ENCODE measurements around the gene EVL.

Gene EVL

DNA sequence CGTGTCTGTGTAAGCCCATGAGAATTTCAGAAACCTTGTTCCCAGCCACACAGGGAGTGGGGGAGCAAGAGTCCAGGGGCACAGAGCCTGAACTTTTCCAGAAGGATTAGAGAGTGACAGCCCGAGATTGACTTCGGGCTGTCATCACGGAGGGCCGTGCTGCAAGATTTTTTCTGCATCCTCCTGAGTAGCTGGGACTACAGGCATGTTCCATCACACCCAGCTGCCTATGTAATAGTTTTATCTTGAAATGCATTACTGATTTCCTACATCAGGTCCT, 14.4 kb downstream of the EVL start:
- Mint-ChIP-seq H3K4me1 (ENCODE audit: low read depth) (peaks cover 99% of the 10 kb centered on the region), H3K27me3 (no peaks in the 10 kb centered on the region), H3K27ac (peak overlapping the region; percentile 93), H3K36me3 (ENCODE audit: low read depth) (peaks cover 60% of the 10 kb centered on the region), H3K4me3 (peak overlapping the region; percentile 73), H3K9me3 (no peaks in the 10 kb centered on the region)

DNA sequence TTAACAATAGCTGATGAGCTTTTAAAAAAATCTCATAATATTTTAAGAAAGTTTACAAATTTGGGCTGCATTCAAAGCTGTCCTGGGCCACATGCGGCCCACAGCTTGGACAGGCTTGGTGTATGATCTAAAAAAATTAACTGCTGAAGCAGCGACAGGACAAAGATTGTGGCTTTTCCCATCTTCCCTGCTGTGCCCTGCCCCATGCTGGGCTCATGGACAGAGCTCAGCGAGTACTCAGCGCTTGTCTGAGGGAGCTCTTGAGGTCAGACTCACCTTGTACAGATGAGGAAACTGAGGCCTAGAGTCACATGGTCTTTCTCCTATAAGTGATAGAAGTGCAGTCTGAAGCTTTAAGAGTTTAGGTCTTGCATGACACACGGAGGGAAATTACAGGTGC, 15.0 kb downstream of the EVL start:
- Mint-ChIP-seq H3K9me3 (no peaks in the 10 kb centered on the region), H3K27ac (peak overlapping the region; percentile 93), H3K27me3 (no peaks in the 10 kb centered on the region), H3K36me3 (ENCODE audit: low read depth) (peaks cover 60% of the 10 kb centered on the region), H3K4me3 (peak overlapping the region; percentile 73), H3K4me1 (ENCODE audit: low read depth) (peaks cover 99% of the 10 kb centered on the region)

DNA sequence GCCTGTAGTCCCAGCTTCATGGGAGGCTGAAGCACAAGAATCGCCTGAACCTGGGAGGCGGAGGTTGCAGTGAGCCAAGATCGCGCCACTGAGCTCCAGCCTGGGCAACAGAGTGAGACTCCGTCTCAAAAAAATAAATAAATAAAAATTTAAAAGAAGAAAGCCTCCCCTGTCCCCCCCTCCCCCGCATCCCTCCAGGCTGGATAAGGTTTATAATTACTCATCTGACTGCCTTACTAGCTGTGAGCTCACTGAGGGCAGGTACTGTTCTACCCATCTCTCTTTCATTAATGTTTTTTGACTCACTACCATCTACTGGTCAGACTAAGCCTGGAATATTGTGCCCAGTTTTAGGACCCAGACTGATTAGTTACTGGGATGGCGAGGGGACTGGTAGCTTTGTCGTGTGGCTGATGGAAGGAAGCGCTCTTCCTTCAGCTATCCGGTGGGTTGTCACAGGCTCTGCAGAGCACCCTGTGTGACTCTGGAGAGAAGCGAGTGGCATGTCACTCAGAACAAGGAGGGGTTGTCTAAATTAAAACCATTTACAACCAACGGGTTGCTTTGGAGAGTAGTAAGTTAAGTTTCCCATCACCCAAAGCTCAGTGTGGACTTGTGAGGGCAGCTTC, 16.9 kb downstream of the EVL start:
- H3K36me3 Mint-ChIP-seq (ENCODE audit: low read depth) = peaks cover 59% of the 10 kb centered on the region
- peaks cover 99% of the 10 kb centered on the region for H3K4me1 Mint-ChIP-seq (ENCODE audit: low read depth)
- H3K27ac Mint-ChIP-seq = peak overlapping the region; percentile 96
- H3K4me3 Mint-ChIP-seq = peak overlapping the region; percentile 70
- no peaks in the 10 kb centered on the region for H3K27me3 Mint-ChIP-seq
- H3K9me3 Mint-ChIP-seq = no peaks in the 10 kb centered on the region

DNA sequence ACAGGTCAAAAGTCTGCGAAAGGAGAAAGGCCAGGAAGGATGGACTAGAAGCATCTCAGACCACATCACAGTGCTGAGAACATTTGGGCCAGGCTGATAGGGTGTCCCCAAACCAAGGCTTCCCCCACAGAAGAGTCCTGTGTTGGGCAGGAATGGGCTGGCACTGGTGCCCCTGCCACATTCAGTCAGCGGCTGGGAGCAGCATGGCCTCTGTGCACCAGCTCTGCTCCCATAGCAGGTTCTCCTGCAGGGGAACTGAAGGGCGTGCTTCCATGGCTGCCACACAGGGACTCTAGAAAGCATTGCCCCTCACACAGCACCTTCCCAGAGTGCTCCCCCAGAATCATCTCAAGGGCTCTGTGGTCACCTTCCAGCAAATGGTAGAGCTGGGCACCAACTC, 17.5 kb downstream of the EVL start:
- Mint-ChIP-seq H3K27me3 (no peaks in the 10 kb centered on the region), H3K36me3 (ENCODE audit: low read depth) (peaks cover 61% of the 10 kb centered on the region), H3K27ac (peak overlapping the region; percentile 96), H3K4me3 (peak overlapping the region; percentile 64), H3K4me1 (ENCODE audit: low read depth) (peaks cover 98% of the 10 kb centered on the region), H3K9me3 (no peaks in the 10 kb centered on the region)

DNA sequence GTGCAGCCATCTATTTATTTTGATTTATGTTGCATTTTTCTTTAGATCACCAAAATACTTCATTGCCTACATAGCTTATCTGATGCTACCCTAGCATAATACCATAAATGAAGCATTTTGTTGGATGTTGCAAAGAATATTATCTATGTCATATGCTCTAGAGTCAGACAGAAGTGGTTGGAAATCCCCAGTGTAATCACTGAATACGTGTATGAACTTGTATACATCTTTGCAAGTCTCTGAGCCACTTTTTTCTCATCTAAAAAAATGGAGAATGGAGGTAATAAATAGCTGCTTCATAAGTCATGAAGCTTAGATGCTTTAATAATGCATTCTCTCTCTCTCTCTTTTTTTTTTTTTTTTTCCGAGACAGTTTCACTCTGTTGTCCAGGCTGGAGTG, 18.5 kb downstream of the EVL start:
- peaks cover 96% of the 10 kb centered on the region for H3K4me1 Mint-ChIP-seq (ENCODE audit: low read depth)
- H3K27ac Mint-ChIP-seq = peak overlapping the region; percentile 96

DNA sequence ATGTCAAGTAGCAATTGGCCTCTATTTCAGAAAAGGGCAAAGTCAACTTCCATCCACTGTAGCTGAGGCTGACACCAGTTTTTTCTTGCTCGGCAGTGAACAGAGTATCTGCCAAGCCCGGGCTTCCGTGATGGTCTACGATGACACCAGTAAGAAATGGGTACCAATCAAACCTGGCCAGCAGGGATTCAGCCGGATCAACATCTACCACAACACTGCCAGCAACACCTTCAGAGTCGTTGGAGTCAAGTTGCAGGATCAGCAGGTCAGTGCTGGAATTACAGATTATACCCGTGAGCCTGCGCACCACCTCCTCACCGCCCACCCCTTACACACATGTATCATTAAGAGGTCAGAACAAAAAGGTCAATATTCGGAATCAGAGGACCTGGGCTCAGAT, 19.4 kb downstream of the EVL start:
- H3K36me3 Mint-ChIP-seq (ENCODE audit: low read depth) = peaks cover 74% of the 10 kb centered on the region
- H3K27me3 Mint-ChIP-seq = no peaks in the 10 kb centered on the region
- H3K27ac Mint-ChIP-seq = peak overlapping the region; percentile 96
- H3K4me1 Mint-ChIP-seq (ENCODE audit: low read depth) = peaks cover 96% of the 10 kb centered on the region
- H3K4me3 Mint-ChIP-seq = peak overlapping the region; percentile 40
- no peaks in the 10 kb centered on the region for H3K9me3 Mint-ChIP-seq

More for the DNA sequence above, 18.5 kb downstream of the EVL start:
- H3K36me3 Mint-ChIP-seq (ENCODE audit: low read depth) = peaks cover 70% of the 10 kb centered on the region
- H3K27me3 Mint-ChIP-seq = no peaks in the 10 kb centered on the region
- H3K9me3 Mint-ChIP-seq = no peaks in the 10 kb centered on the region
- H3K4me3 Mint-ChIP-seq = peak overlapping the region; percentile 40

DNA sequence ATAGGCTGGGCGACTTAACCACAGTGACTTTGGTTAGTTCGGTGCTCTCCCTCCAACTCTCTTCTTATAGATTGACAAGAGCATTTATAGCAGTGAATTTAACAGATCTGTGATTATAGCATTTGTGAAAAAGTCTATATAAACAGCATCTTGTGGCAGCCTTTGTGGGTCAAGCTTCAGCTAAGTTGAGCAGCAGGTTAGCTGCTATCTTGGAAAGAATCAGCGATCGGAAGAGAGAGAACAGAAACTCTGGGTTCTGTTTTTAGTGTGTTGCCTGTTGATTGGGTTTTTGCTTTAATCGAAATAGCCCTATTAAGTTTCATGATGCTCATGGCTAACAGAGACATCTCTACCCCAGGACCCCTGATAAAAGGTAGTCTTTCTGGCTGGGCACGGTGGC, 20.2 kb downstream of the EVL start:
- Mint-ChIP-seq H3K36me3 (ENCODE audit: low read depth) (peaks cover 77% of the 10 kb centered on the region), H3K4me1 (ENCODE audit: low read depth) (peaks cover 96% of the 10 kb centered on the region), H3K27ac (peak overlapping the region; percentile 77), H3K9me3 (no peaks in the 10 kb centered on the region), H3K4me3 (peak overlapping the region; percentile 3), H3K27me3 (no peaks in the 10 kb centered on the region)

DNA sequence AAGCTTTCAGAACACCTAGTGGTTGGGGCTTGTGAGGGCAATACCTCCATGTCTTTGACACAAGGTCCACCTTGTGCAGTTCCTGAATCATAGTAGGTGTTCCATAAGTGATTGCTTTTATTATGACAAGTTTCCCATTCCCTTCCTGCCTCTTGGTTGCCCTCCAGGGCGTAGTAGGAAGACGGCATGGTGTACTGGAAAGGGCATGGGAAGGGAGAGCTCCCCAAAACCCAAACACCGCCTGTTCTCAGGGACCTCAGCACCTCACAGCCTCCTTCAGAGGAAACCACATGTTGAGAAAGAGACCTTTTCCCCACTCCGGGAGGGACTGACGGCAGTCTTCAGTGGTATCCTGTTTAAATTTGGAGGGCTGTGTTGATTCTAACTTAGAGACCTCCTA, 21.1 kb downstream of the EVL start:
- Mint-ChIP-seq H3K36me3 (ENCODE audit: low read depth) (peaks cover 82% of the 10 kb centered on the region), H3K27me3 (no peaks in the 10 kb centered on the region), H3K9me3 (no peaks in the 10 kb centered on the region), H3K27ac (peak overlapping the region; percentile 77), H3K4me1 (ENCODE audit: low read depth) (peaks cover 98% of the 10 kb centered on the region), H3K4me3 (peak overlapping the region; percentile 57)

DNA sequence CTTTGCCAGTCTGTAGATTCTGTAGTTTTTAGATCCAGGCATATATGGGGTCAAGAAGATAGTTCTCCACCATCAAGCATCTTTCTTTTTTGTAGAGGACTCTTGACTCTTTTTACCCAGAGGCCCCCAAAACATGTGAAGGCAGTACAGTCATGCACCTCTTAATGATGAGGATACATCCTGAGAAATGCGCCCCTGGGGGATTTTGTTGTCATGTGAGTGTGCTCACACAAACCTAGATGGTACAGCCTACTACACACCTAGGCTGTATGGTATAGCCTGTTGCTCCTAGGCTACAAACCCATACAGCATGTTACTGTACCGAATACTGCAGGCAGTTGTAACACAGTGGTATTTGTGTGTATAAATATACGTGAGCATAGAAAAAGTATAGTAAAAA, 23.0 kb downstream of the EVL start:
- no peaks in the 10 kb centered on the region for H3K27me3 Mint-ChIP-seq
- H3K4me3 Mint-ChIP-seq = no peak overlapping the region
- H3K9me3 Mint-ChIP-seq = no peaks in the 10 kb centered on the region
- peak overlapping the region; percentile 77 for H3K27ac Mint-ChIP-seq
- H3K4me1 Mint-ChIP-seq (ENCODE audit: low read depth) = peaks cover 96% of the 10 kb centered on the region
- peaks cover 84% of the 10 kb centered on the region for H3K36me3 Mint-ChIP-seq (ENCODE audit: low read depth)

DNA sequence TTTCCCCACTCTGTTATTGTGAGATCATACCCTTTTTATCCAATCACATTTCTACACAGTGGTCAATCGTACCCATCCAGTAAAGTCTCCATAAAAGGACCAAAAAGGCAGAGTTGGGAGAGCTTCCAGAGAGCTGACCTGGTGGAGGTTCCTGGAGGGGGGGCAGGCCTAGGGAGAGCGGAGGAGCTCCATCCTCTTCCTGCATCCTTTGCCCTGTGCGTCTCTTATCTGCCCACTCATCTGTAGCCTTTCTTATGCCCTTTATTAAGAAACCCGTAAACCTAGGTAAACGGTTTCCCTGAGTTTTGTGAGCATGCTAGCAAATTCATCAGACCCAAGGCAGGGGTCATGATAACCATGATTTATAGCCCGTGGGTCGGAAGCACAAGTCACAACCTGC, 26.2 kb downstream of the EVL start:
- Mint-ChIP-seq H3K4me3 (peak overlapping the region; percentile 49), H3K36me3 (ENCODE audit: low read depth) (peaks cover 76% of the 10 kb centered on the region), H3K27me3 (no peaks in the 10 kb centered on the region), H3K9me3 (no peaks in the 10 kb centered on the region), H3K4me1 (ENCODE audit: low read depth) (peaks cover 96% of the 10 kb centered on the region), H3K27ac (peak overlapping the region; percentile 89)

DNA sequence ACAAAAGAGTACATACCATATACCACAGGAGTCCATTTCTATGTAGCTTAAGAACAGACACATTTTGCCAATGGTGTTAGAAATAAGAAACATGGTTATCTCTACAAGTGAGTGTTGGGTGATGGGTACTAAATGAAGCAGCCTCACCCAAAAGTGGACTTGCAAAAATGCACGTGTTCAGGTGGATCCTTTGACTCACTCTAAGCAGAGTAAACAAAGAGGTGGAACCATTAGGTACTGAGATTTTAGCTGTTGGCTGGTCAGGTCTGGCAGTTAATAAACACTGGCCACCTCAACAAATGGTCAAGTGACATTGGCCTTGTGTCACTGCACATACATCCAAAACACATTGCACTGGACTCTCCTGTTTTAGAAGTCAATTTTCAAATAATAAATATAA, 27.6 kb downstream of the EVL start:
- H3K27me3 Mint-ChIP-seq = no peaks in the 10 kb centered on the region
- H3K9me3 Mint-ChIP-seq = no peaks in the 10 kb centered on the region
- peaks cover 73% of the 10 kb centered on the region for H3K36me3 Mint-ChIP-seq (ENCODE audit: low read depth)
- H3K4me1 Mint-ChIP-seq (ENCODE audit: low read depth) = peaks cover 95% of the 10 kb centered on the region
- H3K4me3 Mint-ChIP-seq = no peak overlapping the region
- H3K27ac Mint-ChIP-seq = peak overlapping the region; percentile 89

DNA sequence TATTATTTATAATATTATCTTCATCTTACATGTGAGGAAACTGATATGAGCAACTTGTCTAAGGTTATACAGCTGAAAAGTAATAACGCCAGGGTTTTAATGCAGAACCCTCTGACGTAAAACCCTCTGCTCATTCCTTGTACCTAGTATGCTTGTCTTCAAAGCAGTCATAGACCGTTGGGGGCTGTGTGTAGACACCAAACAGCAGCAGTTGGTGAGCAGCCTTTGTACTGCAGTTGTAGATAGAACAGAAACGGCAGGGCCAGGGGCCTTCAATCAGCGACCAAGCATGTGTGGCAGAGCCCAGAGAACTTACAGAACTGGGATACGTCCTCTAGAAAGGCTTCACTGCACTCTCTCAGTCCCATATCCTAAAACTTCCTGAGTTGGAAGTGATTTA, 28.1 kb downstream of the EVL start:
- Mint-ChIP-seq H3K9me3 (no peaks in the 10 kb centered on the region), H3K27ac (peak overlapping the region; percentile 85), H3K36me3 (ENCODE audit: low read depth) (peaks cover 73% of the 10 kb centered on the region), H3K4me1 (ENCODE audit: low read depth) (peaks cover 95% of the 10 kb centered on the region), H3K27me3 (no peaks in the 10 kb centered on the region), H3K4me3 (no peak overlapping the region)

DNA sequence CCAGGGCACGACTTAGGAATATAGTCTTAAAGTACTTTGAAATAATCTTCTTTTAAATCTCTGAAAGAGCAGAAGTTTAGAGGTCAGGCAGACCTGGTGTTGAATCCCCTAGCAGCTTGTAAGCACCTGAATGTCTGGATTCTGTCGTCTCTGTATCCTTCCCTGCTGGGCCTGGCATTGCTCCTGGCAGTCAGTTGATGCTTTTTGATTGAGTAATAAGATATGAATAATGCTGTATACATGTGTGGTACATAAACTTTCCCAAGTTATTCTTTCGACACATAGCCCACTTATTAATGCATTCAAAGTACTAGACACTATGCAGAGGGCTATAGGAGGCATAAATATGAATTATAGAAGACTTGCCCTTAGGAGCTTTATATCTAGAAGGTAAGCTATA, 31.4 kb downstream of the EVL start:
- peaks cover 95% of the 10 kb centered on the region for H3K4me1 Mint-ChIP-seq (ENCODE audit: low read depth)
- H3K27me3 Mint-ChIP-seq = no peaks in the 10 kb centered on the region
- no peak overlapping the region for H3K4me3 Mint-ChIP-seq
- no peaks in the 10 kb centered on the region for H3K9me3 Mint-ChIP-seq
- H3K36me3 Mint-ChIP-seq (ENCODE audit: low read depth) = peaks cover 68% of the 10 kb centered on the region
- peak overlapping the region; percentile 56 for H3K27ac Mint-ChIP-seq

DNA sequence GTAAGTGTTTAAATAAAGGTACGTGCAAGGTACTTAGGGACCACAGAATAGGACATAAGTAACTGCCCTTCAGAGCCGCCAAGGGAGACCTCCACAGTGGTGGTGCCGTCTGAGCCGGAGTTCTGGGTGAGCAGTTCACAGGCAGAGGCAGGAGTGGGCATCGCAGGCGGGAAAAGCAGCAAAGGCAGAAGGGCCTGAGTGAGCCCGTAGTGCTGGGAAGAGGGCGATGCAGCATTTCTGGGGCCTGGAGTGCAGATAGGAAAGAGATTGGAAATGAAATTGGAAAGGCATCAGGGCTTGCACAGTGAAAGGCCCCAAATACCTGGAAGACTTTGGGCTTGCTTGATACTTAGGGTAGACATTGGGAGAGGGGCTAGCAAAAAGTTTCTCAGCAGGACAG, 32.9 kb downstream of the EVL start:
- H3K27me3 Mint-ChIP-seq = no peaks in the 10 kb centered on the region
- H3K4me1 Mint-ChIP-seq (ENCODE audit: low read depth) = peaks cover 97% of the 10 kb centered on the region
- no peaks in the 10 kb centered on the region for H3K9me3 Mint-ChIP-seq
- H3K27ac Mint-ChIP-seq = peak overlapping the region; percentile 83
- no peak overlapping the region for H3K4me3 Mint-ChIP-seq
- H3K36me3 Mint-ChIP-seq (ENCODE audit: low read depth) = peaks cover 70% of the 10 kb centered on the region

DNA sequence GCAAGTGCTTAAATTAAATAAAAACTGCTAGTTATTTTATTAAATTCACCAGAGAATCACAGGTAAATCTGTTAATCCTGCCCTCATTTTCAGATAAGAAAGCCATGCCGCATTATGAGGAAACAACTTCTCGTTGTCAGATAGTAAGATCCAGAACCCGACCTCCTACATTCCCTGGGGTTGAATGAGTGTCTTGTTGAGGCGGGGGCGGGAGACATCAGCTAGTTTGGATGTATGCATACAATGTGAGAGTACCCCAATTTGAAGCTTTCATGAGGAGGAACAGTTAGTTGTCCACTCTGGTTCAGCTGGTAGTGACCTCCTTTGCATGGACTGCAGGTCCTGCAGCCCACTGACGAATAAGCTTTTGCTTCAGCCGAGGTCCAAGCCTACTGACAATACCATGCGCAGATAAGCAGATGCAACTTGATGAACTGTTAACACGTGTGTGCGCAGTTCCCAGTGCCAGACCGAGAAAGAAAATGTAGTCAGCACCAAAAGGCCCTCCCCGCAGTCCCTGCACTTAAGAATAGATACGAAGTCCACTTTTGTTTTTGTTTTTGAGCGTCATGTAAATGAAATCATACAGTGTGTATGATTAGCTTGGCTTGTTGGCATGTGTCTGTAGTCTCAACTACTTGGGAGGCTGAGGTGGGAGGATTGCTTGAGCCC, 34.9 kb downstream of the EVL start:
- peak overlapping the region; percentile 91 for H3K27ac Mint-ChIP-seq
- H3K9me3 Mint-ChIP-seq = no peaks in the 10 kb centered on the region
- peak overlapping the region; percentile 31 for H3K4me3 Mint-ChIP-seq
- H3K36me3 Mint-ChIP-seq (ENCODE audit: low read depth) = peaks cover 72% of the 10 kb centered on the region
- peaks cover 97% of the 10 kb centered on the region for H3K4me1 Mint-ChIP-seq (ENCODE audit: low read depth)
- no peaks in the 10 kb centered on the region for H3K27me3 Mint-ChIP-seq

Measured in stimulated activated naive CD8-positive, alpha-beta T cell treated with anti-CD3 and anti-CD28 coated beads, Interleukin-15, Interleukin-2, amounts not matched to agents 100 ng/mL and 50 ng/mL, for 24 hours (primary cell).